CD14-positive monocyte (primary cell): Measurements from ENCODE around the gene KMT2D. TPM values are rescaled to one million over a fixed set of nuclear protein-coding genes. Genes with fewer than 3 reads are reported as not detected.

Experiments
- DNase-seq, 3 donors: peaks; one replicate each; pipeline ENCODE4 v3.0.0-alpha.2; 2011 to 2022
- H2AFZ ChIP-seq: 2 replicates; pipeline ENCODE4 v1.6.0; 2012; ENCODE audit warnings: mild to moderate bottlenecking, low read depth, low read length, inconsistent platforms; ENCODE audit not compliant: insufficient read depth, poor library complexity, severe bottlenecking
- H3K27ac ChIP-seq, 2 donors: 1 replicate in 1 of 2; 2 replicates in 1 of 2; pipeline ENCODE4 v1.5.1; 2012 to 2013; ENCODE audit warnings: low read length in 2 of 2, control low read depth in 1 of 2, inconsistent platforms in 1 of 2, low read depth in 1 of 2, mild to moderate bottlenecking in 1 of 2
- H3K27me3 ChIP-seq, 2 donors: one replicate each; pipeline versions ENCODE4 v1.6.0 to v1.6.1; 2011 to 2013; ENCODE audit warnings: low read length in 2 of 2; ENCODE audit not compliant: control insufficient read depth in 2 of 2, insufficient read depth in 2 of 2
- H3K36me3 ChIP-seq, 2 donors: replicated peaks in 1 of 2; 1 replicate in 1 of 2; 2 replicates in 1 of 2; pipeline versions ENCODE4 v1.5.1 to v1.6.1; 2012 to 2013; ENCODE audit warnings: low read length in 2 of 2, control low read depth in 1 of 2, inconsistent platforms in 1 of 2, mild to moderate bottlenecking in 1 of 2; ENCODE audit not compliant: insufficient read depth in 2 of 2, control insufficient read depth in 1 of 2
- H3K4me1 ChIP-seq, 2 donors: 1 replicate in 1 of 2; 2 replicates in 1 of 2; pipeline versions ENCODE4 v1.5.1 to v1.6.1; 2012 to 2013; ENCODE audit warnings: low read length in 2 of 2, control low read depth in 1 of 2, inconsistent platforms in 1 of 2, mild to moderate bottlenecking in 1 of 2, moderate library complexity in 1 of 2; ENCODE audit not compliant: insufficient read depth in 2 of 2, control insufficient read depth in 1 of 2
- H3K4me2 ChIP-seq: replicated peaks from 2 replicates; pipeline ENCODE3; 2012; ENCODE audit warnings: low read length, moderate library complexity, mild to moderate bottlenecking; ENCODE audit not compliant: poor library complexity, severe bottlenecking; ENCODE audit errors: extremely low read depth
- H3K4me3 ChIP-seq, 3 experiments: fragments of 200-600 bp in 1 of 3; sonication (generic) in 1 of 3; replicated peaks in 1 of 3; 1 replicate in 2 of 3; 2 replicates in 1 of 3; pipeline ENCODE4 v1.5.1; 2011 to 2013; ENCODE audit warnings: low read length in 3 of 3, mild to moderate bottlenecking in 3 of 3, control low read depth in 2 of 3, low read depth in 2 of 3, inconsistent platforms in 1 of 3, moderate library complexity in 1 of 3
- H3K79me2 ChIP-seq: 2 replicates; pipeline ENCODE4 v1.6.0; 2012; ENCODE audit warnings: mild to moderate bottlenecking, control low read depth, inconsistent platforms, low read length, moderate library complexity; ENCODE audit not compliant: insufficient read depth
- H3K9ac ChIP-seq: 2 replicates; pipeline ENCODE4 v1.6.0; 2017; ENCODE audit warnings: low read length, mild to moderate bottlenecking; ENCODE audit not compliant: insufficient read depth, poor library complexity, severe bottlenecking
- H3K9me3 ChIP-seq, 2 donors: replicated peaks in 1 of 2; 1 replicate in 1 of 2; 2 replicates in 1 of 2; pipeline versions ENCODE4 v1.5.1 to v1.6.1; 2012 to 2013; ENCODE audit warnings: low read length in 2 of 2, control low read depth in 1 of 2; ENCODE audit not compliant: control insufficient read depth in 1 of 2, insufficient read depth in 1 of 2
- H4K20me1 ChIP-seq: 2 replicates; pipeline ENCODE4 v1.6.0; 2012; ENCODE audit warnings: mild to moderate bottlenecking, low read length, control low read depth, moderate library complexity; ENCODE audit not compliant: insufficient read depth
- H3K27ac Mint-ChIP-seq, 7 donors: one replicate each; pipeline ENCODE4 v1.8.0; 2020; ENCODE audit warnings: mild to moderate bottlenecking in 7 of 7, mixed read lengths in 7 of 7, moderate library complexity in 6 of 7, inconsistent platforms in 2 of 7
- H3K27me3 Mint-ChIP-seq, 3 donors: one replicate each; pipeline ENCODE4 v1.8.0; 2021 to 2022; ENCODE audit warnings: low read depth in 3 of 3, mild to moderate bottlenecking in 3 of 3, mixed read lengths in 3 of 3, moderate library complexity in 3 of 3, inconsistent platforms in 1 of 3
- H3K36me3 Mint-ChIP-seq, 2 donors: one replicate each; pipeline ENCODE4 v1.8.0; 2020; ENCODE audit warnings: mixed read lengths in 2 of 2, inconsistent platforms in 1 of 2, mild to moderate bottlenecking in 1 of 2
- H3K4me1 Mint-ChIP-seq: one replicate; pipeline ENCODE4 v1.8.0; 2020; ENCODE audit warnings: mild to moderate bottlenecking, mixed read lengths
- H3K4me3 Mint-ChIP-seq, 2 donors: one replicate each; pipeline ENCODE4 v1.8.0; 2020; ENCODE audit warnings: mild to moderate bottlenecking in 2 of 2, mixed read lengths in 2 of 2, moderate library complexity in 1 of 2
- H3K9me3 Mint-ChIP-seq, 7 donors: one replicate each; pipeline ENCODE4 v1.8.0; 2020 to 2022; ENCODE audit warnings: mixed read lengths in 7 of 7, mild to moderate bottlenecking in 6 of 7, moderate library complexity in 6 of 7, inconsistent platforms in 2 of 7
- CTCF ChIP-seq: fragments of 200-600 bp; IDR thresholded peaks from one replicate; pipeline ENCODE4 v1.8.0; 2022; ENCODE audit warnings: antibody characterized with exemption, mild to moderate bottlenecking
- WGBS: methylation state at CpG from one replicate; pipeline ENCODE4 v1.1.5; 2013; ENCODE audit warnings: missing lambda C conversion rate; ENCODE audit not compliant: insufficient coverage; 5-methylcytosine and 5-hydroxymethylcytosine counted together
- intact Hi-C, 2 donors: fragments of 100-400 bp; cut with micrococcal nuclease; formaldehyde crosslinking; loops; one replicate each; pipeline versions ENCODE4 v1.15.0 to v1.15.1; 2023
- polyA plus RNA-seq, 3 donors: library from polyadenylated mRNA; depleted of rRNA in 1 of 3; unstranded in 2 of 3; stranded (reverse) in 1 of 3; fragments of 300-500 nt in 2 of 3; fragments of >200 nt in 1 of 3; fragmentation: Illumina TruSeq in 2 of 3; gene quantifications; 1 replicate in 2 of 3; 2 replicates in 1 of 3; pipeline ENCODE4 v1.2.3, GENCODE V29; 2012 to 2021

KMT2D gene
- polyA plus RNA-seq, 3 donors: 1.2 to 66.9 (median 2.7) TPM

- no peaks in the 10 kb centered on the region for H3K9me3 ChIP-seq
- no peak for DNase-seq
- no peaks in the 10 kb centered on the region for H3K27me3 ChIP-seq
- peaks cover 36% of the 10 kb centered on the region for H3K79me2 ChIP-seq
- WGBS: no CpG with 5 or more reads among the region's 1 CpG
- no peak overlapping the region for H3K27ac ChIP-seq
- peaks cover 18% of the 10 kb centered on the region for H4K20me1 ChIP-seq
- H3K4me2 ChIP-seq: no peak overlapping the region
- H2AFZ ChIP-seq: no peak overlapping the region
- Mint-ChIP-seq H3K4me3 (no peak overlapping the region), H3K9me3 (peaks cover 0 to 2% (median 0%) of the 10 kb centered on the region in 7 donors), H3K4me1 (peaks cover 25% of the 10 kb centered on the region), H3K27ac (no peak overlapping the region), H3K27me3 (peaks cover 0 to 4% (median 0%) of the 10 kb centered on the region in 3 donors), H3K36me3 (peaks cover 45 to 52% of the 10 kb centered on the region in 2 donors)
- TF ChIP-seq CTCF: no peak
- intact Hi-C loops: loop anchor here (5.0 kb wide), 1 partner anchor 42 kb away; no protein-coding TSS in a partner anchor
- H3K4me3 ChIP-seq: no peak overlapping the region
- peaks cover 20 to 22% of the 10 kb centered on the region in 2 donors for H3K4me1 ChIP-seq
- H3K36me3 ChIP-seq: peaks cover 23 to 34% of the 10 kb centered on the region in 2 donors
- no peak overlapping the region for H3K9ac ChIP-seq
These were observed 45.4 kb downstream of the KMT2D start for GRCh38 chr12:49015196-49015595.

- no peak overlapping the region for H3K4me2 ChIP-seq
- Mint-ChIP-seq H3K4me3 (no peak overlapping the region), H3K27ac (peak overlapping the region in 2 of 7 donors; percentile 5 to 34), H3K9me3 (peaks cover 0 to 2% (median 0%) of the 10 kb centered on the region in 7 donors), H3K36me3 (peaks cover 50 to 58% of the 10 kb centered on the region in 2 donors), H3K4me1 (peaks cover 20% of the 10 kb centered on the region), H3K27me3 (peaks cover 0 to 2% (median 0%) of the 10 kb centered on the region in 3 donors)
- no peak for DNase-seq
- peaks cover 36% of the 10 kb centered on the region for H3K79me2 ChIP-seq
- H3K9me3 ChIP-seq: no peaks in the 10 kb centered on the region
- H3K27ac ChIP-seq: no peak overlapping the region
- no peak for TF ChIP-seq CTCF
- WGBS: 78% methylated on average over 1 of the region's 1 CpG
- H3K4me3 ChIP-seq: no peak overlapping the region
- peaks cover 27 to 40% of the 10 kb centered on the region in 2 donors for H3K36me3 ChIP-seq
- no peaks in the 10 kb centered on the region for H3K27me3 ChIP-seq
- H3K9ac ChIP-seq: no peak overlapping the region
- H4K20me1 ChIP-seq: peaks cover 18% of the 10 kb centered on the region
- intact Hi-C loops: no loop called here
- H2AFZ ChIP-seq: no peak overlapping the region
- peaks cover 14 to 16% of the 10 kb centered on the region in 2 donors for H3K4me1 ChIP-seq
These were observed 46.0 kb downstream of the KMT2D start for GRCh38 chr12:49014547-49014946.
